RWPE1 (cell line): ENCODE measurements around the gene DAGLB.
"Not testable (repeated sequence)": the region's sequence is repeated elsewhere in the genome, so short reads cannot be mapped to it uniquely, and the experiment has no call there.

Experiments
- CTCF ChIA-PET: fragments of 350-600 bp; sonication (Branson Sonifier 250); formaldehyde crosslinking; extraction: SDS; loops from one replicate; lab custom pipeline; 2021; lab: Yijun Ruan, JAX
- POLR2A ChIA-PET: fragments of 400-600 bp; formaldehyde crosslinking; extraction: SDS; loops from one replicate; lab custom pipeline; 2020; ENCODE audit warnings: antibody characterized with exemption; ENCODE audit not compliant: low non-redundant PET; lab: Yijun Ruan, JAX
- DNase-seq: peaks from one replicate; pipeline ENCODE4 v3.0.0; 2012; ENCODE audit warnings: low spot score
- H3K27ac ChIP-seq: fragments of 450-650 bp; 2 replicates; pipeline ENCODE4 v1.5.1; 2017
- CTCF ChIP-seq: fragments of 450-650 bp; conservative IDR thresholded peaks from 2 replicates; pipeline ENCODE4 v1.5.1; 2017; ENCODE audit warnings: low read depth, mild to moderate bottlenecking

DAGLB gene

GRCh38 chr7:6402741-6403140, 45.0 kb downstream of the DAGLB start:
- no peak overlapping the region for H3K27ac ChIP-seq
- ChIA-PET POLR2A (interaction anchor here (0.5 kb wide), 1 partner anchor 537 kb away, joined by 3 read pairs; no protein-coding TSS in a partner anchor), CTCF (interaction anchor here (0.5 kb wide), 1 partner anchor 598 kb away, joined by 6 read pairs; no protein-coding TSS in a partner anchor)
- TF ChIP-seq CTCF = no peak
- no peak for DNase-seq

- CTCF ChIA-PET = no interaction called here
Measured at GRCh38 chr7:6402041-6402440, 45.7 kb downstream of the DAGLB start.

GRCh38 chr7:6401536-6401935, 46.2 kb downstream of the DAGLB start:
- POLR2A ChIA-PET = no interaction called here

More at GRCh38 chr7:6402041-6402440, 45.7 kb downstream of the DAGLB start:
- H3K27ac ChIP-seq = peak overlapping the region; percentile 96
- no peak for TF ChIP-seq CTCF
- POLR2A ChIA-PET = no interaction called here
- DNase-seq = no peak

DNA sequence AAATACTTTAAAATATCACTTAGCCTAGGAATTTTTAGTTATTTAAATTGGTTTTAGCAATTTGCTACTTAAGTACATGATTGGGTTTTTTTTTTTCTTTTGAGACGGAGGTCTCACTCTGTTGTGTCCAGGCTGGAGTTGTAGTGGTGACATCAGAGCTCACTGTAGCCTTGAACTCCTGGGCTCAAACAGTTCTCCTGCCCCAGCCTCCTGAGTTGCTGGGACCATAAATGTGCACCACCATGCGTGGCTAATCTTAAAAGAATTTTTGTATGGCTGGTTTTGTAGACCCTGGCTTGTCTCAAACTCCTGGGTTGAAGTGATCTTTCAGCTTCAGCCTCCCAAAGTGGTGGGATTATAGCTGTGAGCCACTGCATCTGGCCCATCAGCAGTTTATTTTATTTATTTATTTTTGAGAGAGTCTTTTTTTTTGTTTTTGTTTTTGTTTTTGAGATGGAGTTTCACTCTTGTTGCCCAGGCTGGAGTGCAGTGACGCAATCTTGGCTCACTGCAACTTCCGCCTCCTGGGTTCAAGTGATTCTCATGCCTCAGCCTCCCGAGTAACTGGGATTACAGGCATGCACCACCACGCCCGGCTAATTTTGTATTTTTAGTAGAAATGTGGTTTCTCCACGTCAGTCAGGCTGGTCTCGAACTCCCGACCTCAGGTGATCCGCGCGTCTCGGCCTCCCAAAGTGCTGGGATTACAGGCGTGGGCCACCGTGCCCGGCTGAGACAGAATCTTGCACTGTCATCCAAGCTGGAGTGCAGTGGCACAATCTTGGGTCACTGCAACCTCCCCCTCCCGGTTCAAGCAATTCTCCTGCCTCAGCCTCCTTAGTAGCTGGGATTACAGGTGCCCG, 47.3 kb downstream of the DAGLB start:
- CTCF ChIA-PET, POLR2A ChIA-PET, DNase-seq: not testable (repeated sequence)
- peak overlapping the region; percentile 96 for H3K27ac ChIP-seq

More at GRCh38 chr7:6401536-6401935, 46.2 kb downstream of the DAGLB start:
- CTCF ChIA-PET = interaction anchor here (0.5 kb wide), 1 partner anchor 155 kb away, joined by 3 read pairs; no protein-coding TSS in a partner anchor
- no peak for DNase-seq
- TF ChIP-seq CTCF = no peak
- peak overlapping the region; percentile 96 for H3K27ac ChIP-seq

DNA sequence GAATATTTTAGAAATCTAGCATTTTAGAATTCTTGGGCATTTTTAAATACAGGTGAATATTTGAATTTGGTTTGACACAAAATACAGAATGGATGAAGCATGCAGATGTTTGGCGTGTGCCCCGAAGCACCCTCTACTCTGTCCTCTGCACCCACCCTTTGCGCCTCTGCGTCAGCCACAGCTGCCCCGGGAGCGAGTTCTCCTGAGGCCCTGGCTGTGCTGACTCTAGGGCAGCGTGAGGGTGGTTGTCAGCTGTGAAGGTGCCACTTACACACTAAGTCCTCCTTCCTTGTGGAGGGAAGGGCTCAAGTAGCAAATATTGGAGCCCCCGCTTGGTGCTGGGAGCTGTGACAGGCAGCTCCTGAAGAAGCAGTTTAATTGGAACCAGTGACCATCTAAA, 48.4 kb downstream of the DAGLB start:
- peak overlapping the region; percentile 96 for H3K27ac ChIP-seq
- CTCF ChIA-PET = interaction anchor here (1.3 kb wide), 1 partner anchor 10 kb away, joined by 5 read pairs; no protein-coding TSS in a partner anchor
- POLR2A ChIA-PET = interaction anchor here (0.5 kb wide), 1 partner anchor 333 kb away, joined by 3 read pairs; no protein-coding TSS in a partner anchor
- DNase-seq = peak; percentile 46
- no peak for TF ChIP-seq CTCF

DNA sequence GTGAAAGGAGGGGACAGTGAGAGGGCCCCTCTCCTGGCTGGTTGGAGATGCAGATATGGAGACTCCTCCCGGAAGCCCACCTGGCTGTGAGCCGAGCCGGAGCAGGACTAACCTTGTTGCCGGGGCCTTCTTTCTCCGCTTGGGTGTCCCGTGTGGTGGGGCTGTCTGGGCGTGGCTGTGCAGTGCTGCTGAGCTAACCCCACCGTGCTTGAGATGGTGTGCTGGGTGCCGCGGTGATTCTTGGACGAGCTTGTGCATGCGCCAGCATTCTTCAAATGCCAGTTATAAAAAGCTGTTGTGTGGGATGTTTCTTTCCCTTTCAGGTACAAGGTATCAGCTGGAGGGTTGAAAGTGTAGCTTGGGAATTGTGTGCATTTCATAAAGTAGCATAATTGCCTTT, 48.8 kb downstream of the DAGLB start:
- H3K27ac ChIP-seq = peak overlapping the region; percentile 96
- ChIA-PET POLR2A (interaction anchor here (0.5 kb wide), 1 partner anchor 333 kb away, joined by 3 read pairs; no protein-coding TSS in a partner anchor), CTCF (interaction anchor here (1.3 kb wide), 1 partner anchor 10 kb away, joined by 5 read pairs; no protein-coding TSS in a partner anchor)
- DNase-seq = peak; percentile 94
- no peak for TF ChIP-seq CTCF

DNA sequence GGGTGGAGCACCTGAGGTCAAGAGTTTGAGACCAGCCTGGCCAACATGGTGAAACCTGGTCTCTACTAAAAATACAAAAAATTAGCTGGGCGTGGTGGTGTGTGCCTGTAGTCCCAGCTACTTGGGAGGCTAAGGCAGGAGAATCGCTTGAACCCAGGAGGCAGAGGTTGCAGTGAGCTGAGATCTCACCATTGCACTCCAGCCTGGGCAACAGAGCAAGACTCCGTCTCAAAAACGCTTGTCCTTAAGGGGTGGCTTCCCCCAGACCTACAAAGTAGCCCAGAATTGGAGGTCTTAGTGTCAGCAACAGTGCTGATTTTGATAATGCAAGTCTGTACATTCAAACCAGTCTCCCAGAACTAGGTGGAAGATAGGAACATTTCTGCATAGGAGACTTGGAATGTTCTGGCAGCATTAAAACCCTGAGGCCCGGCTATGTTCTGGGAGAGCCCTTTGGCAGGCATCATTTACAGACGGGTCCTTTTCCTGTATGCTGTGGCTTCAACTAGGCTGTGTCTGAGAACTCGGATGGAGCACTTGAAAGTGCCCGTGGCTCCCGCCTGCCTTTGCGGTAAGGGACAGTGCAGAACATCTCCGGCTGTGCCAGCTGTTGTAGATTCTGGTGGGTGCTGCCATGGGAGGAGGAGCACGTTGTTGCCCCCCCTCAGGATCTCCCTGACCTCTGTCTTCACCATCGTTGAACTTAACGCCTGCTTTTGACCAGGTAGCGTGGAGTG, 49.8 kb downstream of the DAGLB start:
- CTCF ChIA-PET = interaction anchor here (0.6 to 1.3 kb wide), 2 partner anchors 9 to 338 kb away, joined by 3 to 5 read pairs; no protein-coding TSS in a partner anchor
- H3K27ac ChIP-seq = peak overlapping the region; percentile 96
- POLR2A ChIA-PET, DNase-seq: not testable (repeated sequence)
